ENCODE results near the gene PIP5KL1.

The PIP5KL1 gene

DNA sequence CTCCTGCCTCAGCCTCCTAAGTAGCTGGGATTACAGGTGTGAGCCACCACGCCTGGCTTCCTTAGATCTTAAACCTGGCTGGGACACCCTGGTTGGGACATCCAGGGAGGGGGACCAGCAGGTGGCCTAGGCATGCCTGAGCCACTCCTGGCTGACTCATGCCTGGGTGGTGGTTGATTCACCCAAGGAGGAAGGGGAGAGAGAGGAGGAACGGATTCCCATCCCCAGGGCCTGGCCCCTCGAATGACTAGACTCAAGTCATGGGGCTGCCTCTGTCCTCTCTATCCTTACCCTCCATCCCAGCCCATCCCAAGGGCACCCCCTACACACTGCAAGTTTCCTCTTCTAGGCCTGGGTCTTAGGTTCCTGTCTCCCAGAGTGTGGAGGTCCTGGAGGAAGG, 37.5 kb upstream of the PIP5KL1 start:
- DNase-seq: no peak

DNA sequence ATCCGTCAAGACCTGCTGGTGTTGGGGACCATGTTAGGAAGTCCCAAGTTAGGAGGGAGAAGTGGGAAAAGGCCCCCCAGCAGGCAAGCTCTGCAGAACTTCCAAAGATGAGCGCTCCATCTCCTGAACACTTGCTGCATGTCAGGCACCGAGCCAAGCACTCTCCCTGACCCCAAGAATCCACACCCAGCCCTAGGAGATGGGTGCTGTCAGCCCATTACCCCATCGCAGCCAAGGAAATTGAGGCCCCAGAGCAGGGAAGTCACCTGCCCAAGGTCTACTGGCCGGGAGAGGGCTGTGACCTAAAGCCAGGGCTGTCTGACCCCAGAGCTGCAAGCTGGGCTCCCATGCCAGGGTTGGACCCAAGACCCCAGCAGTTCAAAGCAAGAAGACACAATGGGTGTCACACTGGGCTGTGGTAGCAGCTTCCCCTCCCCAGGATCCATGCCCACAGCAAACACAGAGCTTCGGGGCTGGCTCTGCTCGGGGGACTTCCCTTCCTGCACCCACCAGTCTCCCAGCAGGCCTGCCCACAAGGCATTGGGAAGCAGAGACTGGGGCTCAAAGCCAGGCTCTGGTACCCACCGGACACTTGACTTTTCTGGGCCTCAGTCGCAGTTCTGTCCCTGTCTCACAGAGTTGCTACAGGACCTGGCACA, 36.7 kb upstream of the PIP5KL1 start:
- no peak for DNase-seq

DNA sequence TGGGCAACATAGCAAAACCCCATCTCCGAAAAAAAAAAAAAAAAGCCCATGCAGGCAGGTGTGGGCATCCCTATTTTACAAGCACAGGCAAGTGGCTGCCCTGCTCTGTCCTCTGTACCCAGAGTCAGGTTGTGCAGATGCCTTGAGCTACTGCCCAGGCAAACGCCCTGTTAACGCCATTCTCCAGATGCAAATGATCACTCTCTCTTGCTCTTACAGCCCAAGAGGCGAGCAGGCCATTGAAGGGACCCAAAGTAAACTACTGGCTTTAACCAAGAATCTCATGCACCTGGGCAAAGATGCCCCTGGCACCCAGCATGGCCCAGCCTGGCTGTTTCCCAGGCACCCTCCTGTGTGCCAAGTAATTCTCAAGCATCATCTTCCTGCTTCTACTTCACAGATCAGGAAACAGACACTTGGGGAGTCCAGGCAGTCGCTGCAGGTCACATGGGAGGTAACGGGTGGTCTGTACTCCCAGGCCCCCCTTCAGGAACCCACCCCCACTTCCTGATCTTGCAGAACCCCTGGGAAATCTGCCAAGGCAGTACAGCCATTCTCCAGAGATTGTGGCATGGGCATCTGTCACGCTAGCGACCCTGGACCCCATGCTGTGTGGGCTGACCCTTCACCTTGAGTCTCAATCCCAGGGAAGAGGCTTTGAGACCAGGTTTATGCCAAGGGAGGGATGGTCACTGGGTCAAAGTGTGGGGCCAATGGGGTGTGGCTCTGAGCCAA, 36.0 kb upstream of the PIP5KL1 start:
- no peak for DNase-seq

DNA sequence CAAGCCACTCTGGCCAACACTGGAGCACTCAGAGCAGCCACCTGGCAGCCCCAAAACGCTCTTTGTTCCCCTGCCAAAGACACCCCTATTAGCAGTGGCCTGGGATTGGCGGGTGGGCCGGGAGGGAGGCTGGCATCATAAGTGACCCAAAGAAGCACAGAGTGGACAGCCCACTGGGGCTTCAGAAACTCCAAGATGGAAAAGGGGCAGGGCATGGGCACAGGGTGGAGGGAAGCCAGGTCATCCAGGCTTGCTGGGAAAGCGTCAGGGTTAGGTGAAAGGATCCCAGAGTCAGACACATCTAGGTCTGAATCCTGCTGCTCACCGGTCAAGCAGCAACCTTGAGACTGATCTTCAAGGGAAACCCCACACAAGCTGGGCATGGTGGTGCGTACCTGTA, 35.4 kb upstream of the PIP5KL1 start:
- no peak for DNase-seq

DNA sequence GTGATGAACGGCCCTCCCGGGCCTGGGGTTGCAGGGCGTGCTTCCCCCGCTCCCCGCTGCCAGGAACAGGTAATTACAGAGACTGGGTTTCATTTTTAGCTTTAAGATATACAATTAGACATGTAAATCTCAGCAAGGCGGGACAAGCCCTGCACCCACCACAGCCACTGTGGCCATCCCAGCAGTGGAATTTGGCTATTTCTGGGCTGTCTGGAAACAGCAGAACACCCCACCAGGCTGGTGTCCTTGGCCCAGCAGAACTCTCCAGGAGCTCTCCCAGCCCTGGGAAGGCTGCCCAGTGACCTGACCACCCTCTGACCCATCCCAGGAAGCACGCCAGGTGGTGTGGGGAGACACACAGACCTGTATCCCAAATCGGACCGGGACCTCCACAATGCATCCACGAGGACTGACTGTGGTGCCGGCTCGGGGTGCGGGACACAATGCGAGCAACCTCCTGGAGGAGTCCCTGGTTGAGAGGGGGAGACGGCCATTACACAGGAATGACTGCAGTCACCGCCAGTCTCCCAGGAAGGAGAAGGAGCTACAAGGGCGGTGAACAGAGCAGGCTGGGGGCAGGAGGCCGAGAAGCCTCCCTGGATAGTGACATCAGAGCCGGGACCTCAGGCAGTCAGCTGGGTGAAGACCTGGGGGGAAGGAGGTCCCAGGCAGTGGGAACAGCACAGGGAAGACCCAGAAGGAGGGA, 32.9 kb upstream of the PIP5KL1 start:
- no peak for DNase-seq

DNA sequence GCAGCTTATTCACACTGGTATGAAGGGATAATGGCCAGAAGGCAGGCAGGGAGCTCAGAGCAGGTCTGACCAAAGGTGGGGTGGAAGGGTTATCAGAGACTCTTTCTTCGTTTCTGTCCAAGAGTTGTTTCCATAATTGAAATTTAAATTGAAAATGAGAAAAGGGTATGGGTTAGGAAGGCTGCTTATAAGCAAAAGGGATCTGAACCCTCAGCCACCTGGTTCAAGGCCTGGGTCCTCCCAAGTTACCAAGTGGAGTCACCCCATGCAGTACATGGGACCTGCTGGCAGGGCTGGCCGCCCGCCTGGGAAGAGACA, 32.4 kb upstream of the PIP5KL1 start:
- DNase-seq: no peak

DNA sequence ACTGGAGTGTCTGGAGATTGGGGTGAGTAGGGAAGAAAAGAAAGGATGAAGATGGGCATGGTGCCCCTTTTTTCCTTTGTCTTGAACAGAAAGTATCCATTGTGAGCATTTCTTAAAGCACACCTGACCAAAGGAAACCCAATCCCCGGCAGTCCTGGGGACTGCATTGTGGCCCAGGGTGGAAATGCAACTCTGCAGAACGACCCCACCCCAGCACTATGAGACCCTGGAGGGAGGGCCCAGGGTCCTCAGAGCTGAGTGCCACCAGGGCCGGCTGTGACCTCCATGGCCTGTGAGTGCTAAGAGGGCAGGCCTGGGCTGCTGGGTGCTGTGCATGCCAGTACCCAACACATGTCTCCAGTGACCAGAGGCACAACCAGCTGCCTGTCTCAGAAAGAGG, 31.7 kb upstream of the PIP5KL1 start:
- no peak for DNase-seq

DNA sequence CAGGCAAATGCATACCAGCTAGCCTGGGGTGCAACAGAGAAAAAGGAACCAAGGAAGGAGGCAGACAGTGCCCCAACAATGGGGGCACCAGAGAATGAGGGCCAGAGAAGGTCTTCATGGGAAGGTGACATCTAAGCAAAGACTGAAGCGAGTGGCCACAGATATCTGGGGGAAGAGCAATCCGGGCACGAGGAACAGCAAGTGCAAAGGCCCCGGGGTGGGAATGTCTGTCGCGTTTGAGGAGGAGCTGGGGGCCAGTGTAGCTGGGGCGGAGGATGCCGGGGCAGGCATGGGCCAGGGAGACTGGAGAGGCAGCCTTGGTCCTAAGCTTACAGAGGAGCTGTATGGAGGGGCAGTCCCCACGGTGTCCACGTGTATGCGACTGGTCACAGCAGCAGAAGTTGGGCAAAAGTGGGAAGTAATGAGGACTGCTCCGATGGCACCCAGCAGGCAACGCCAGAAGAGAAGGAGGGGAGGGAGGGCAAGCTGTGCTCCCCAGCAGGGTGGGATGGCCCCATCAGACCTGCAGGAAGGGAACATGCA, 31.1 kb upstream of the PIP5KL1 start:
- DNase-seq: no peak

DNA sequence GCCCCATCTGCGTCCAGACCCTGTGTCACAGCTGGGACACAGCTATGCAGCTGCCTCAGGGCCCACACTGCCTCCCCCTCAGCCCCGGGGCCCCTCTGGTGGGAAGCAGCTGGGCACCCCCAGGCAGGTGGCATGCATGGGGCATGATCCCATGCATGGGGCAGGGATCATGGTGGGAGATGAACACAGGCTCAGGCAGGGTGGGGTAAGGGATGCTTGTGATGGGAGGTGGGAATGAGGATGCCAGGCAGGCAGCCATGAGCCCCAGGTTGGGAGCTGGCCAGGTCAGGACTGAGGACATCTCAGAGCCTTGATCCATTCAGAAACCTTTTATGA, 30.5 kb upstream of the PIP5KL1 start:
- DNase-seq: no peak

DNA sequence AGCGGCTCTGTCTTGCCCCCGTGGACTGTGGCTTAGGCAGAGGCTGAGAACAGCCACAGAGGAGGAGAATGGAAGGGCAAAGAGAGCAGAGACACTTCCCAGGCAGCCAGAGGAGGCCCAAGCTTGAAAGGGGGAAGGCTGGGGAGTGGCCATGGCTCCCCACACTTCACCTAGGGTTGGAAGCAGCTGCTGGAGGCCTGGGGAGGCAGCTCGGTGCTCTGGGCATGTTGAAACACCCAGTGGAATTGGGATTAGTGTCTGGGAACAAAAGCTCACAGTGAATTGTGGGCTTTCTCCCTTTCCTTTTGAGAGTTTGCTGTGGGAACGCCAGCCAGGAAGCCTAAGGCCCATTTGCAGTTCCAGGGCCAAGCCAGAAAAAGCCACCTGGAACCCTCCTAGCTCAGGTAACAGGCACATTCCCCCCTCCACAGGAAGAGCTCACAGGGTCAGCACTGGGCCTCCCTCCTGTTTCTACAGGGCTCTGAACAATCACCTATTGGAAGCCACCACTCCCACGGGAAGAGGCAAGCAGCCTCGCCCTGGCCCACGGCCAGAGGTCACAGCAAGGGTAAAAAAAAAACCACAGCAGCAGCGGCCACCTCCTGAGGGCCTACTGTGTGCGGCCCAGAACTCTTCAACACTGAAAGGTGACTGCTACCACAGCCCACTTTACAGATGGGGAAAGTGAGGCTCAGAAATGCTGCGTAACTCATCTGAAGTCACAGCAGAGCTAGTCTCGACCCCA, 30.0 kb upstream of the PIP5KL1 start:
- DNase-seq: no peak

DNA sequence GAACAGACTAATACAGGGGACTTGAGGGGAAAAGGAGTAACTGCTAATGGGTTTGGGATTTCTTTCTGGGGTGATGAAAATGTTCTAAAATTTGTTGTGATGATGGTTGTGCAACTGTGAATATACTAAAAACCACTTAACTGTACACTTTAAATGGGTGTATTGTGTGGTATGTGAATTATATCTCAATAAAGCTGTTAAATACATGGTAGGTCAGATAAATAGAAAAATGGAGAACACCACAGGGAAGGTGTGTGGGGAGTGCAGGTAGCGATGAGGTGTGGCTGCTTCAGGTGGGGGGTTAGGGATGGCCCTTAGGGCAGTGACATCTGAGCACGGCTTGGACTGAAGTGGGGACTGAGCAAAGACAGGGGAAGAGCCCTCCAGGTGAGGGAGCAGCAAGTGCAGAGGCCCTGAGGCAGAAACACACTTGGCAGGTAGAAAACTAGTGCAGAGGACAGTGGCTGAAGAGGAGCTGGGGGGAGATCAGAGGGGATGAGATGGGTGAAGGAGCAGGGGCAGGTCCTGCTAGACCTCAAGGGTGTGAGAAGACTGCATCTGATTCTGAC, 29.3 kb upstream of the PIP5KL1 start:
- DNase-seq: no peak

DNA sequence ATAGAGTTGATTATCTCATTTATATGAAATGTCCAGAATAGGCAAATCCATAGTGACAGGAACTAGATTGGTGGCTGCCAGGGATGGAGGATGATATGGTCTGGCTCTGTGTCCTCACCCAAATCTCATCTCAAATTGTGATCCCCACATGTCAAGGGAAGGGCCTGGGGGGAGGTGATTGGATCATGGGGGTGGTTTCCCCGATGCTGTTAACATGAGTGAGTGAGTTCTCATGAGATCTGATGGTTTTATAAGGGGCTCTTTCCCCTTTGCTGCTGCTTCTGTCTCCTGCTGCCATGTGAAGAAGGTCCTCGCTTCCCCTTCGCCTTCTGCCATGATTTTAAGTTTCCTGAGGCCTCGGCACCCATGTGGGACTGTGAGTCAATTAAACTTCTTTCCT, 28.8 kb upstream of the PIP5KL1 start:
- DNase-seq: no peak

DNA sequence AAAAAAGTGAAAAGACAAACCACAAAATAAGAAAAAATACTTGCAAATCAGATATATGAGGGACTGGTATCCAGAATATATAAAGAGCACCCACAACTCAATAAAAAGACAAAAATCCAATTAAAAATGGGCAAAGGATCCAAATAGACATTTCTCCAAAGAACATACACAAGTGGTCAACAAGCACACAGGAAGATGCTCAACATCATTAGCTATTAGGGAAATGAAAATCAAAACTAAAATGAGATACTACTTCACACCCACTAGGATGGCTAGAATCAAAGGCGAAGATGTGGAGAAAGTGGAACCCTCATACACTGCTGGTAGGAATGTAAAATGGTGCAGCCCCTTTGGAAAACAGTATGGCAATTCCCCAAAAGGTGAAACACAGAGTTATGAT, 28.2 kb upstream of the PIP5KL1 start:
- DNase-seq: no peak

DNA sequence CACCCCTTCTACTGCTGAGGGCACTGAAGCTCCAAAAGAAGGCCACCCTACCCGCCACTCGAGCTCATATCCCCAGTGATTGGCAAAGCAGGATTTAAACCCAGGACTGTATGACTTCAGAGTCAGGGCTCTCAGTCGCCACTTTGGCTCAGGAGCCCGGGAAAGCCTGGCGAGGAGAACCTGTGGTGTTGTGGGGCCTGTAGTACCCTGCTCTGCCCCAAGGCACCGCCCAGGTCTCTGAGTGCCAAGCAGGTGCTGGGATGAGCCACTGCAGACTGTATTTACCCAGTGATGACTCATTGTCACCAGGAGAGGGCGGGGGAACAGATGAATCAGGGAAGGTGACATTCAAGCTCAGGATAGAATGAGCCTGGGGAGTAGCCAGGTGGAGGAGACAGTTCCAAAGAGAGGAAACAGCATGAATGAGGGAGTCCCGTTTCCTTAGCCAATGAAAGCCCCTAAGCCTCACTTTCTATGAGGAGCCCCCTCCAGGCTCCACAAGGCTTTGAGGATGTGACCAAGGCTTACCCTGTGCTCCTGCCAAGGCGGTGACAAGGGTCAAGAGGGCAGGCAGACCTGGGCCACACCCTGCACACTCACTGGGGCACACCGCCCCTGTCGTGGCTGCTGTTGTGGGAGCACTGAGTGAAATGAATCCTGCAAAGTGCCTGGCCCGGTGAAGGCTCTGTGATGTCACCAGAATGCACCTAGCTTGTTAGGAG, 24.9 kb upstream of the PIP5KL1 start:
- no peak for DNase-seq

DNA sequence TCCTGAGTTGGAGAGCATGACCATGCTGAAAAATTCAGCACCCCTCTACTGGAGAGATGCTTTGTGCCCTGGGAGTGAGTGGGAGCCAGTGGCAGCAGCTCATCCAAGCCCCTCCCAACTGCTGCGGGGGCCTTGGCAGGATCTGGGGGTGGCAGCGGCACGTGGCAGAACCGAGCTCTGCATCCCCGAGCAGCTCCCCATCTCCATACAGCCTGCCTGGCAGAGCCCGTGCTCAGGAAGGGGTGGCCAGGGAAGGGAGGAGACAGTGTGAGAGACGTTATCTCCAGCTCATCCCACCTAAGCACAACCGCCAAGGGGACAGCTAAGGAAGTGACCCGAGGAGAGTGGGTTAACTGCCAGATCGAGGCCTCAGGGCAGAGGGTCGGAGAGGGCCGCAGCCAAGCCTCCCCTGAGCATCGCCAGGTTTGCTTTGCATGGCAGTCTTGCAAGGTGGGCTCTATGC, 24.3 kb upstream of the PIP5KL1 start:
- DNase-seq: no peak

DNA sequence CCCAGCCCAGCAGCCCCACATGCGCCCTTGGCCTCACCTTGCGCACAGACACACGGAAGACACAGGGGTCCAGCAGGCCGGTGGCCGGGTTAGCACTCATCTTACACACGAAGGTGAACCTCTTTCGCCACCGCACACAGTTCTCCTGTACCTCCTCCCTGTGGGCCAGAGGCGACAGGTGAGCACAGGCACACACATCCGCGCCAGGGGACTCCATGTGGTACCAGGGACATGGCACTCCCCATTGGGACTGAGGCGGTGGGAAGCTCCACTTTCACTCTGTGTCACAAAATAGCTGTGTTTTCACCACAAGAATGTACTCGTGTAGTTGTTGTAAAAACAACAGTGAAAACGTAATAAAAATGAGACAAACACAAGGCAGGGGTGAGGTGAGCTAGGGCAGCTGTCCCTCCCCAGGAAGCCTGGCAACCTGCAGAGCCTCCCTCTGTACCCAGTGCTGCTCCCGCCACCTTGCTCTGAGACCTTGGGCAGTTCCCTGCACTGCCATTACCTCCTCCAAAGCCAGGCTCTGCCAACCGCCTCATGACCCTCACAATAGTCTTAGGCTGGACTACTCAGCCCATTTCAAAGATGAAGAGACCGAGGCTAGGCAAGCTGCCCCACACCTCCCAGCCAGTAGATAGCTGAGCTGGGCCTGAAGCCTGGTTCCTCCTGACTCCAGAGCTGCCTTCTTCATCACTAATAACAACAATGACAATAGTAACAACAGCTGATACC, 23.4 kb upstream of the PIP5KL1 start:
- no peak for DNase-seq

DNA sequence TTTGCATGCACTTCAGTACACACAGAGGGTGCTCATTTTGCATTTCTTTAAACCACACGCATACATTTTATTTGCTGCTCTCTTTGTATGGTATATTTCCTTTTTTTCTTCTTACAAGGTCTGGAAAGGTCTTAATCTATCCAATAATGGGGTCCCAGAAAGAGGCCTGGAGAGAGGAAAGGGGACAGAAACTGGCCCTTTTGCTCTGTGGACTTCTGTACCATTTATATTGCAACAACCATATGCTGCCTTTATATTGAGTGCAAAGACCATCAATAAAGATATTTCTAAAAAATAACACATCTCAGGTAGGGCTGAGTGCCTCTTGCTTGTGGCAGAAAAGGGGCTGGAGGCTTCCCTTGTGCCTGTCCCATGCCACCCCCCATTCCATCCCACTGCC, 22.6 kb upstream of the PIP5KL1 start:
- DNase-seq: no peak

DNA sequence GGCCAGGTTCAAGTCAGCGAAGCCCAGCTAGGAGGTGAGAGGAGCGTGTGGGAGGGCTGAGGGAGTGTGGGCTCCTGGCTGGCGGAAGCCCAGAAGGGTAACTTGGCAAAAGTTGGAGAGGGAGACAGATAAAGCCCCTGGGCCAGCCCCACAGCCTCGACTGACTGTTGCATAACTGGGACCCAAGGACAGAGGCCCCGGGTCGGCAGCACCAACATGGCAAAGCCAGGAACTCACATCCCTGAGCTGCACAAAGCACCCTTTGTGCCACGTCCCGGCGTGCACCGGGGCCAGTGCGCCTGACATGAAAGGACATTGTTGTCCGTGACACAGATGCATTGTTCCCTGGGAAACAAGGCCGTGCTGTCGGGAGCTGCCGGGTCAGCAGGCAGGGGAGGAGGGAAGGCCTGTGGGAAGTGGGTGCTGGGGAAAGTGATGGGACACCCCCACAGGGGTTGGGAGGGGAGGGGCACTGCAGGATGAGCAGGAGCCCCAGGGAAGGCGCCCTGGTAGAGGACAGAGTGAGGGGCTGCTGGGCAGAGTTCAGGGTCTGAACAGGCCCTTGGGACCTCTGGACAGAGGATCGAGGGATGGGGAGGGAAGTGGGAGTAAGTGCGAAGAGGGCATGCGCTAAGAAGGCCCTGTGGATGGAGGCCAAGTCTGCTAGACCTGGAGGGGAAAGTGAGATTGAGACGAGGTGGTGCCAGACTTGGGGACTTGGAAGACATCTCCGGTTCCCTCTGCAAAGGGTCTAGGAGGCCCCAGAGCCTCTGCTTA, 20.1 kb upstream of the PIP5KL1 start:
- no peak for DNase-seq

DNA sequence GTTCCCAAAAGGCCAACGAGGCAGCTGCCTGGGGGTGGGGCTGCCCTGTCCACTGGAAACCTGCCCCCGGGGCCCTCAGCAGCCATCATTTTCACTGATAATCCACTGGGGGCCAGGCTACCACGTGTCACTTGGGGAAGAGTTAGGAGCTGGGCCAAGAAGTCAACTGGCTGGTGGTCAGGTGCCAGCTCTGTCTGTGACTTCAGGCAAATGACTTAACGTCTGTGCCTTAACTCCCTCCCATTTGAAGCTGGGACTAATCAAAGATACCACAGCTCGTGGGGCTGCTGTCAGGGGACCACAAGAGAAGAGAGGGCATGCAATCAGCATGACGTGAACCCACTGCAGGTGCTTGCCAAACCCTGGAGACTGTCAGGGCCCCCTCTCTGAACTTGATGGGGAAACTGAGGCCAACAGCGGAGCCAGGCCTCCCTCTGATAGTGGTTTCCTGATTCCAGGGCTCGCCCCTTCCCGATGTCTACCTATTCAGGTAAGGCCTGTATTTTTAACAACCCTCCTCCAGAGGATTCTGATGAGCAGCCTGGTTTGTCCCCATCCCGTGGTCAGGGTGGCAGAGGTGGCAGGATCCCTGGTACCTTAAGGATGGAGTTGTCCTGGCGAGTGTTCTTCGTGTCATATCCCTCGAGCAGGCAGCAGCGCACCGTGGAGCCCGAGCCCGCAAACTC, 19.4 kb upstream of the PIP5KL1 start:
- DNase-seq: no peak

Data from right forelimb (tissue), 1 donor.